ENCODE measurements around the gene ENPP7. TPM values are rescaled to one million over a fixed set of nuclear protein-coding genes. Genes with fewer than 3 reads are reported as not detected.

Gene ENPP7
- total RNA-seq, 1 donor from 2014 or later = not detected

- no peak for DNase-seq (ENCODE audit: low spot score)
- no peaks in the 10 kb centered on the region for H3K9me3 Mint-ChIP-seq (ENCODE audit: unreplicated experiment)
- TF ChIP-seq CTCF (IDR thresholded peaks at IDR 0.05; ENCODE audit: unreplicated experiment) = no peak
- H3K27ac Mint-ChIP-seq (ENCODE audit: unreplicated experiment) = no peak overlapping the region
- no peak overlapping the region for H3K4me3 Mint-ChIP-seq (ENCODE audit: unreplicated experiment)
- peaks cover 6% of the 10 kb centered on the region for H3K27me3 Mint-ChIP-seq (ENCODE audit: unreplicated experiment)
- H3K4me1 Mint-ChIP-seq (ENCODE audit: unreplicated experiment) = no peaks in the 10 kb centered on the region
- no peaks in the 10 kb centered on the region for H3K36me3 Mint-ChIP-seq (ENCODE audit: low read depth, unreplicated experiment)
These were observed 34.7 kb upstream of the ENPP7 start for GRCh38 chr17:79695797-79696609.

- no peak overlapping the region for H3K4me3 Mint-ChIP-seq (ENCODE audit: unreplicated experiment)
- peaks cover 6% of the 10 kb centered on the region for H3K27me3 Mint-ChIP-seq (ENCODE audit: unreplicated experiment)
- no peak overlapping the region for H3K27ac Mint-ChIP-seq (ENCODE audit: unreplicated experiment)
- no peak for DNase-seq (ENCODE audit: low spot score)
- TF ChIP-seq CTCF (IDR thresholded peaks at IDR 0.05; ENCODE audit: unreplicated experiment) = no peak
- no peaks in the 10 kb centered on the region for H3K36me3 Mint-ChIP-seq (ENCODE audit: low read depth, unreplicated experiment)
- no peaks in the 10 kb centered on the region for H3K9me3 Mint-ChIP-seq (ENCODE audit: unreplicated experiment)
- no peaks in the 10 kb centered on the region for H3K4me1 Mint-ChIP-seq (ENCODE audit: unreplicated experiment)
These were observed 34.1 kb upstream of the ENPP7 start for GRCh38 chr17:79696610-79696982.

GRCh38 chr17:79698146-79698846 lies 32.4 kb upstream of the ENPP7 start:
- Mint-ChIP-seq H3K4me1 (ENCODE audit: unreplicated experiment) (no peaks in the 10 kb centered on the region), H3K27ac (ENCODE audit: unreplicated experiment) (no peak overlapping the region), H3K4me3 (ENCODE audit: unreplicated experiment) (no peak overlapping the region), H3K36me3 (ENCODE audit: low read depth, unreplicated experiment) (no peaks in the 10 kb centered on the region), H3K27me3 (ENCODE audit: unreplicated experiment) (peaks cover 6% of the 10 kb centered on the region), H3K9me3 (ENCODE audit: unreplicated experiment) (no peaks in the 10 kb centered on the region)
- no peak for TF ChIP-seq CTCF (IDR thresholded peaks at IDR 0.05; ENCODE audit: unreplicated experiment)
- no peak for DNase-seq (ENCODE audit: low spot score)

- Mint-ChIP-seq H3K27ac (ENCODE audit: unreplicated experiment) (no peak overlapping the region), H3K27me3 (ENCODE audit: unreplicated experiment) (peaks cover 11% of the 10 kb centered on the region)
These were observed 31.2 kb upstream of the ENPP7 start for GRCh38 chr17:79699386-79700036.

More at GRCh38 chr17:79699386-79700036, 31.2 kb upstream of the ENPP7 start:
- no peak for TF ChIP-seq CTCF (IDR thresholded peaks at IDR 0.05; ENCODE audit: unreplicated experiment)
- no peak for DNase-seq (ENCODE audit: low spot score)
- H3K4me1 Mint-ChIP-seq (ENCODE audit: unreplicated experiment) = no peaks in the 10 kb centered on the region
- no peaks in the 10 kb centered on the region for H3K9me3 Mint-ChIP-seq (ENCODE audit: unreplicated experiment)
- H3K36me3 Mint-ChIP-seq (ENCODE audit: low read depth, unreplicated experiment) = no peaks in the 10 kb centered on the region
- no peak overlapping the region for H3K4me3 Mint-ChIP-seq (ENCODE audit: unreplicated experiment)
